Measurements from ENCODE around the gene PSMG4. TPM values are rescaled to one million over a fixed set of nuclear protein-coding genes. Genes with fewer than 3 reads are reported as not detected.

PSMG4 gene
- total and polyA plus RNA-seq, 8 donors = 4.0 to 92.7 (median 27.4) TPM

GRCh38 chr6:3297909-3298308 is 39.2 kb downstream of the PSMG4 start:
- DNase-seq = no peak
- H3K4me1 ChIP-seq = peaks cover 0 to 8% (median 0%) of the 10 kb centered on the region in 4 donors
- H3K36me3 ChIP-seq = peaks cover 0 to 32% (median 8%) of the 10 kb centered on the region in 4 donors
- no peaks in the 10 kb centered on the region for H3K9me3 ChIP-seq
- intact Hi-C loops (cut with DNase I; ENCODE audit: low total_unique reads) = no loop called here
- no peak for TF ChIP-seq POLR2AphosphoS5 (IDR thresholded peaks at IDR 0.05)
- no peak for TF ChIP-seq POLR2A (IDR thresholded peaks at IDR 0.05)
- WGBS, 5 donors = 80 to 85% (median 83%) methylated on average over 11 of the region's 11 CpGs
- H3K27me3 ChIP-seq = peaks cover 0 to 4% (median 0%) of the 10 kb centered on the region in 3 donors
- no peak overlapping the region for H3K4me3 ChIP-seq
- H3K27ac ChIP-seq = no peak overlapping the region

- no peak overlapping the region for H3K4me3 ChIP-seq
- no peak for DNase-seq
- H3K9me3 ChIP-seq = no peaks in the 10 kb centered on the region
- peaks cover 0 to 4% (median 0%) of the 10 kb centered on the region in 3 donors for H3K27me3 ChIP-seq
- WGBS, 5 donors = 88 to 95% (median 94%) methylated on average over 10 of the region's 10 CpGs
- TF ChIP-seq CTCF (IDR thresholded peaks at IDR 0.05) (no peak), EP300 (IDR thresholded peaks at IDR 0.05) (no peak), POLR2A (IDR thresholded peaks at IDR 0.05) (no peak)
- H3K4me1 ChIP-seq = peaks cover 0 to 8% (median 0%) of the 10 kb centered on the region in 4 donors
- intact Hi-C loops (cut with DNase I; ENCODE audit: low total_unique reads) = no loop called here
- H3K36me3 ChIP-seq = peaks cover 0 to 26% (median 7%) of the 10 kb centered on the region in 4 donors
- no peak overlapping the region for H3K27ac ChIP-seq
These were observed 40.5 kb downstream of the PSMG4 start for GRCh38 chr6:3299221-3299620.

- peaks cover 0 to 14% (median 9%) of the 10 kb centered on the region in 4 donors for H3K36me3 ChIP-seq
- TF ChIP-seq POLR2AphosphoS5 (IDR thresholded peaks at IDR 0.05) (no peak), POLR2A (IDR thresholded peaks at IDR 0.05) (no peak), CTCF (IDR thresholded peaks at IDR 0.05) (no peak), EP300 (IDR thresholded peaks at IDR 0.05) (no peak)
- 92 to 99% (median 95%) methylated on average over 8 of the region's 8 CpGs for WGBS, 5 donors
- peaks cover 0 to 6% (median 0%) of the 10 kb centered on the region in 4 donors for H3K4me1 ChIP-seq
- no peak for DNase-seq
- peaks cover 0 to 2% (median 0%) of the 10 kb centered on the region in 3 donors for H3K27me3 ChIP-seq
- no peak overlapping the region for H3K4me3 ChIP-seq
- H3K9me3 ChIP-seq = no peaks in the 10 kb centered on the region
- intact Hi-C loops (cut with DNase I; ENCODE audit: low total_unique reads) = no loop called here
- no peak overlapping the region for H3K27ac ChIP-seq
These were observed 42.8 kb downstream of the PSMG4 start for GRCh38 chr6:3301506-3301905.

GRCh38 chr6:3303795-3304411 is 45.2 kb downstream of the PSMG4 start:
- no peaks in the 10 kb centered on the region for H3K27me3 ChIP-seq
- no peaks in the 10 kb centered on the region for H3K4me1 ChIP-seq
- H3K4me3 ChIP-seq = no peak overlapping the region
- WGBS, 5 donors = 82 to 92% (median 85%) methylated on average over 3 of the region's 3 CpGs
- no peak for TF ChIP-seq EP300 (IDR thresholded peaks at IDR 0.05)
- TF ChIP-seq POLR2AphosphoS5 (IDR thresholded peaks at IDR 0.05) = no peak
- no peak for TF ChIP-seq POLR2A (IDR thresholded peaks at IDR 0.05)
- no peak for TF ChIP-seq CTCF (IDR thresholded peaks at IDR 0.05)
- intact Hi-C loops (cut with DNase I; ENCODE audit: low total_unique reads) = no loop called here
- DNase-seq = no peak
- H3K9me3 ChIP-seq = no peaks in the 10 kb centered on the region
- H3K36me3 ChIP-seq = peaks cover 0 to 16% (median 10%) of the 10 kb centered on the region in 4 donors
- H3K27ac ChIP-seq = no peak overlapping the region

Data from stomach (tissue), 9 donors.